HCEC 1CT (cell line): ENCODE results near the gene CHST8.
"Not testable (repeated sequence)": the region's sequence is repeated elsewhere in the genome, so short reads cannot be mapped to it uniquely, and the experiment has no call there.

Experiments used
- DNase-seq: peaks from one replicate; pipeline ENCODE4 v3.0.0-alpha.2; 2017

CHST8 gene

DNA sequence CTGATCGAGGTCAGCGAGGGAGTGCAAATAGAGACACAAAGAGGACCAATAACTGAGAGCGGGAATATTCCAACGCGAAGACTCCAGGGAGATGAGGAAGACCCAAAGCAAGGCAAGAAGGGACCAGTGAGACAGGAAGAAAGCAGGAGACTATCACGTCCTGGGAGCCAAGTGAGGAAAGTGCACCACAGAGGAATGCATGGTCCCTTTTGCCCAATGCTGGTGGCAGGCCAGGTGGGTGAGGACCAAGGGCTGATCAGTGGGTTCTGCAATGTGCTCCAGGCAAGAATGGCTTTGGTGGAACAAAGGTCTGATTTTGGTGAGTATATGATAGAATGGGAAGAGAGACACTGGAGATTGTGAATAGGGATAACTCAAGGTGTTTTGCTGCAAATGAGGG lies 25.4 kb downstream of the CHST8 start:
- no peak for DNase-seq

DNA sequence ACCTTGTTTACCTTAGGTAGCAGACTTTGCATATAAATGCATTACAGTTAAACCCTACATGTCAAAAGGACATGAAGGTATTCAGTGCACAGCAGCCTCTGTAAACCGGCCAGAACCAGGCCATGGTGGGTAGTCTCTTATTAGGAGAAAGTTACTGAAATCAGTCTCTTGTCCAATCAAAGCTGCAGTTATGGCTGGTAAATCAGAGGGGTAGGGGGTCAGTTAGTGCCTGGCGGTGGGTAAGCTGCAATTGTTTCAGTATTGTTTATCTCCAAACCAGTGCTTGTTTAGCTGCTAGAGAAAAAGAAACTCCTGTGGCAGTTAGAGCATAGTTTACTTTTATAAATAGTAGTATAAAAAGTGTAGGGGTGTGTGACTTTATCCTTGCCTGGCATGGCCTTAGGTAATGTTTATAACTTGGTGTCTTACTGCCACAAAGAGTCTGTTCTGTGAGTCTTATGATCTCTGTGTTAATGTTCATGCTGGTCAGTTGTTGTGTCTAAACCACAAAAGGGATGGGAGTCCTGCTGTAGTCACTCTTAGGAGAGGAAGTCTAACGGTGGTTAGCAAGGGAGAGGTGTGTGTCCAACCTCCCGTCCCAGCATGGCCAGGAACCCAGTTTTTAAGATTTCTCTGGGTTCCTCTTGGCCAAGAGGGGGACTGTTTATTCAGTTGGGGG lies 28.0 kb downstream of the CHST8 start:
- DNase-seq = no peak

DNA sequence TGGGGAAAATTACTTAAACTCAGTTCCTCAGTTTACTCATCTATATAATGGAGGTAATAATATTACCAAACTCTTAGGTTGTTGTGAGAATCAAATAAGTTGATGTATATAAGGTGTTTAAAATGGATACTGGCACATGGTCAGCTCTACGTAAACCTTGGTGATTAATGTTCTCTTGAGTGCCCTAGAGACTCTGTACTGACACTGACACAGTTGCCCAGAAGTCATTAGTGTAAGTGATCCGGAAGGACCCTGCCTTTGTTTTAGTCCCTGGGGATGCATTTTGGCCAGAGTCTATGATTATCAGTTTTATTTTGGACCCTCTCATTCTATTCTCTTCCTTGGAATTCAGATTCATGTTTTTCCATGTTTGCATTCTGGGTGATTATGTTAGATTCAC lies 31.9 kb downstream of the CHST8 start:
- no peak for DNase-seq

DNA sequence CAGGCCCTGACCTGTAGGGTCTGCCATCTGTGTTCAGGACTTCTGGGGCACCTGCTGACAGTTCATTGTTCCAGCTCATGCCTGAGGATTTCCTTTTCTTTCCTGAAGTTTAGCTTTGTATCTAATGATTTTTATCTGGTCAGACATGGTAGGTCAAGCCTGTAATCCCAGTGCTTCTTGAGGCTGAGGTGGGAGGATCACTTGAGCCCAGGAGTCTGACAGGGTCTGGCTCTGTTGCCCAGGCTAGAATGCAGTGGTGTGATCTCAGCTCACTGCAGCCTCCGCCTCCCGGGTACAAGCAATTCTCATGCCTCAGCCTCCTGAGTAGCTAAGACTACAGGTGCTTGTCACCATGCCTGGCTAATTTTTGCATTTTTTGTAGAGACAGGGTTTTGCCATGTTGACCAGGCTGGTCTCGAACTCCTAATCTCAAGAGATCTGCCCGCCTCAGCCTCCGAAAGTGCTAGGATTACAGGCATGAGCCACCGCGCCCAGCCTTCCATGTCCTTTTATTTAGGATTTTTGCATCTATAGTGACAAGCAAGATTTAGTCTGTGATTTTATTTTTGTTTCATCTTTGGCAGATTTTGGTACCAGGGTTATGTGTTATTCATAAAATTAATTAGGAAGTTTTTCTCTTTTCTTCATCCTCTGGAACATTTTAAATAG lies 33.2 kb downstream of the CHST8 start:
- DNase-seq = no peak

DNA sequence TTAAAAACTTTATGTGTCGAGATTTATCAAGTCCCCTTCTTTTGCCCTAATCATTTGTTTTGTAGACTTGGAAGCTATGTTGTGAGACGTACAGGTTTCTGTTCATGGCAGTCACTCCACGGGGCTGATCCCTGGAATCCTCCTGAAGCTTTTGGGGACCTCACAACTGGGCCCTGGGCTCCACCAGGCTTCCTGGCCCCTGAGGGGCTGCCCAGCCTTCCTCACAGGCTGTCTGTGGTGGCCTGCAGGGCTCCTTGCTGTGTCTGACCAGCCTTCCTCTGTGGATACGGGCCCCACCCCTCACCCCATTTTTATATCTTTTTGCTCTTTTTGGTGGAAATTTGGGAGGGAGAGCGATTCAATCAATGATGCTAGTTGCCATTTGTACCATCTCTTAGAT lies 38.1 kb downstream of the CHST8 start:
- no peak for DNase-seq

DNA sequence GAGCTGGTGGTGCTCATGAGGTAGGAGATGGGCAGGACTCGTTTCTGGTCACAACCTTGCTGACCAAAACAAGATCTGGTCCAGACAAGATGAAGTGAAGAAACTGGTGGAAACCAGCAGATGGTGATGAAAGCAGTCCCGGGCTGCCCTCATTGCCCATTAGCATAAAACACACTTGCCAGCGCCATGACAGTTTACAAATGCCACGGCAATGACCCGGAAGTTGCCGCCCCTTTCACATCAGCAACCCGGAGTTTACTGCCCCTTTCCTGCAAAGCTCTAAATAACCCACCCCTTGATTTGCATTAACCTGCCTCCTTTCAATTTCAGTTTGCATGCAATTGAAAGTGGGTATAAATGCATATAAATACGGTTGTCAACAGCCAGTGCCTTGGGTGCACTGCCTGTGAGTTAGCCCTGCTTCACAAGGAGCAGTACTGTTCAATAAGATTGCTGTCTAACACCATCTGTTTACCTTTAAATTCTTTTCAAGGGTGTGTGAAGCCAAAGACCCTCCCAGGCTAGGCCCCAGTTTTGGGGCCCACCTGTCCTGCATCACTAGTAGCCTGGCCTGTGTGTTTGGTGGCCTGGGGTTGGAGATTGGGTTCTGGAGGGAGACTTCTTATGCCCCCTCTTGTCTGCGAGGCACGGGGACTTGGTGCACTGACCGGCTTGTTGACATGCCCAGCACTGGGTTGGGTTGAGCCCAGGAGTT lies 38.8 kb downstream of the CHST8 start:
- no peak for DNase-seq

DNA sequence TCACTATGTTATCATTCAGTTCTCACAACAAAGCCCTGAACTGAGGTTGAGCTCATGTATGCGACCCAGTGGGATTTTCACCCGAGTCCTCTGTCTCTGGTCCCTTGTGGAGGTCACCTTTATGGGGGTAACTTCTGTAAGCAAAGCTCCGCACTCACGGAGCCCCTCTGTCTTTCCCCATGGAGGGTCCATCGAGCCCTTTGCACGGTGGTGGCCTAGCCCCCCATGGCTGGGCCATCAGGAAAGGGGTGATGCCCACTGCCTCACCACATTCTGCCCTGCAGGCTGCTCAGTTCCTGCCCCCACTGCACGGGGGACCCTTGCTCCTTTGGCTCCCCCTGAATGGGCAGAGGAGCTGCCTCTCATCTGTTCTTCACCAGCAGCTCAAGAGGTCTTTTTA lies 39.6 kb downstream of the CHST8 start:
- no peak for DNase-seq

DNA sequence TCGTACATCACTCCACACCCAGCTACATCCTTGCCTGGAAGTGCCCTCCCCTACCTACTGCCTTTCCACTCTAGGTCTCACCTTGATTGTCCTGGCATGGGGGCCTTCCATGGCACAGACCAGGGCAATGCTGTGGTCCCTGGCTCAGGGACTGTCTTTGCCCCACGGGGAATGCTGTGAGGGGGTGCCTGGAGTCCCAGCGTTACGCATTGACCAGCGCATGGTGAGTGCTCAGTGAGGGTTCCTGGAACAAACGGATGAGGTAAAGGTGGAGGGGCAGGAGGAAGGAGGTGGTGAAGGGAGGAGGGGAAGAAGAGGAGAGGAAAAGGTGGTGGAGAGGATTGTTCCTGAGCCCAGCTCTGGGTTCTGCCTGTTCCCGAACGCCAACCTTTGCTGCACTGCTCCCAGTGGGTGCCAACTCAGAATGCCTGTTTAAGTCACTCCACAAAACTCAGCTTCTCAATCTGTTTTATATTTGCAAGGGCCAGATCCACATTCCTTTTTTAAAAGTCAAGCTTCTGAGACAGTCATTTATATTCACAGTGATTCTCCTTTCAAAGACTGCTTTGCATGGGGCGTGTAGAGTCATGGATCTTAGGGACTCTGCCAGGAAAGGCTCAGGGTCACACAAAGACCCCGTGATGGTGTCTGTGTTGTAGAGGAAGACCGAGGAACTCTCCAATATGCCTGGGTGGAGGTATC lies 40.8 kb downstream of the CHST8 start:
- DNase-seq = no peak

DNA sequence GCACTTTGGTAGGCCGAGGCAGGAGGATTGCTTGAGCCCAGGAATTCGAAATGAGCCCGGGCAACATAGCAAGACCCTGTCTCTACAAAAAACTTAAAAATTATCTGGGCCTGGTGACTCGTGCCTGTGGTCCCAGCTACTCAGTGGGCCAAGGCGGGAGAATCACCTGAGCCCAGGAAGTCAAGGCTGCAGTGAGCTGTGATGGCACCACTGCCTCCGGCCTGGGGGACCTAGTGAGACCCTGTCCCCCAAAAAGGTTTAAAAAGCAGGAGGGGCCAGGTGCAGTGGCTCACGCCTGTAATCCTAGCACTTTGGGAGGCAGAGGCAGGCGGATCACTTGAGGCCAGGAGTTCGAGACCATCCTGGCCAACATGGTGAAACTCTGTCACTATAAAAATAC lies 41.6 kb downstream of the CHST8 start:
- DNase-seq = not testable (repeated sequence)

DNA sequence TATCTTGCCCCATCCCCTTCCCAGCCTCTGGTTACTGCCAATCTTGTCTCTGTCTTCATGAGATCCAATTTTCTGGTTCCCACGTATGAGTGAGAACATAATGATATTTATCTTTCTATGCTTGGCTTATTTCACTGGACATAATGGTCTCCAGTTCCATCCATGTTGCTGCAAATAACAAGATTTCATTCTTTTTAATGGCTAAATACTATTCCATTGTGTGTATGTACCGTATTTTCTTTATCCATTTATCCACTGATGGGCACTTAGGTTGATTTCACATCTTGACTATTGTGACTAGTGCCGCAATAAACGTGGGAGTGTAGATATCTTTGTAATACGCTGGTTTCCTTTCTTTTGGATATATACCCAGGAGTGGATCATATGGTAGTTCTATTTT lies 43.0 kb downstream of the CHST8 start:
- no peak for DNase-seq

DNA sequence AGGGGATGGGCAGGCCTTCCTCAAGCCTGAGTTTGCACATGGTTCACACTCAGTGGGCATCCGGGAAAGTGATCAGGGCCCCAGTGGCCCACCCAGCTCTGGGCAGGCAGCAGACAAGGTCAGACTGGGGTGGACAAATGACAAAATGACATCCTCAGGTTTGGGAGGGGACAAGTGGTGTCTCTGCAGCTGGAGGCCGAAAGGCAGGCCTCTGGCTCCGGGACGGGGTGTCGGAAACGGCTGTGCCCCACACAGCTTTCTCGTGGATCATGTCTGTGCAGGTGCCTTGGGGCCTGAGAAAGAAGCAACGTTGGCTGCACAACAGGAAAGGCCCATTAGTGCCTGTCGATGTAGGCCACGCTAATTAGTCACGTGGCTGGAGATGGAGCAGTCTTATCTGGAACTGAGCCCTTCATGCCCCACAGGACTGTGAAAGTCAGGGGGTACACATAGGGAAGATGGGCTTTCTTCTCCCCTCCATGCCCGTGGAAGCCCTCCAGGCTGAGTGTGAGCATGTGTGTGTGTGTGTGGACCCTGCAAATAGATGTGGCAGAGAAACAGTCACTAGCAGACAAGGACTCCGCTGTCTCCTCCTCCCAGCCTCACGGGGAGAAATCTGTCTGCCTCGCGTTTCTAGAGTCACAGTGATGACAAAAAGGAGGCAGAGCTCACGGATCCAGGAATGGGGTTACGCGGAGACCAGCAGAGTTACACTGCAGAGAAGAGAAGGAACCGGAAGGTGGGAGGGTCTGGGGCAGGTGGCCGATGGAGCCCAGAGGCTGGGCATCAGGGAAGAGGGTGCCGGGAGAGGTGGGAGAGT lies 44.2 kb downstream of the CHST8 start:
- DNase-seq = no peak

DNA sequence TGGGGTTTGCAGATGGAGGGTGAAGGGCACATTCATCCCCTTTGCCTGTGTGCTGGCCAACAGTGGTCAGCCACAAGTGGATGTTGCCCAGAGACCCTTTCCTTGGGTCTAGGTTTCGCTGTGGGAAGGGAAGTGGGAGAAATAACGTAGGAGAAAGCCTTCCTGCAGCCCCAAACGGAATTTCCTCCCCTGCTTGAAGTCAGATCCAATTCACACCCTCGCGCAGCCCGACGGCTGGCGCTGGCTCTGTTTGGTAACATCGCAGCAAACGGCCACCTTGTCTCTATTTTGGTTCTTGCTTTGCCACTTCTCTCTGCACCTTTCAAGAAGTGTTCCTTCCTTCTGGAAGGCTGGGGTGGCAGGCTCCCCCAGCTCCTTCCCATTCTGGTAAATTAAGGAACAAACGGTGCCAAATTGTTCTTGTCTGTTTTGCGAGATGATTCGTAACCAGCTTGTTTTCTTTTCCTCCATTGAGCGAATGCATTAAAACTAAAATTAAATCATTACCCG lies 45.4 kb downstream of the CHST8 start:
- DNase-seq = no peak

DNA sequence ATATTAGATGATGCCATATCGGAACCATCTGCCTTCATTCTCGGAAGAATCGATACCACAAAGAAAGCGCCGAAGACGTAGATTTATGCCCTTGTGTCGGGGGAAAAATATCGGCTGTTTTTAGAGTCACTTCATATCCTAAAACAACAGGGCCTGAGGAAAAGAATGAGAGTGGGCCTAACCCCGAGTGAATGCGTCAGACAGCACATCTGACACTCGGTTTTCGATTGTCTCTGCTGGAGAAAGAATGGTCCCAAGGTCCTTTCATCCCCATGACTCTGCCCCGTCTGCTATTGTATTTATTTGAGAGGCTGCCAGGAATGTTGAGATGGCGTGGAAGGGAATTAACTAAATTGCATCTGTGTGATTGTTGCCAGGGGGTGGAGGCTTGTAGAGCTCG lies 46.1 kb downstream of the CHST8 start:
- no peak for DNase-seq

DNA sequence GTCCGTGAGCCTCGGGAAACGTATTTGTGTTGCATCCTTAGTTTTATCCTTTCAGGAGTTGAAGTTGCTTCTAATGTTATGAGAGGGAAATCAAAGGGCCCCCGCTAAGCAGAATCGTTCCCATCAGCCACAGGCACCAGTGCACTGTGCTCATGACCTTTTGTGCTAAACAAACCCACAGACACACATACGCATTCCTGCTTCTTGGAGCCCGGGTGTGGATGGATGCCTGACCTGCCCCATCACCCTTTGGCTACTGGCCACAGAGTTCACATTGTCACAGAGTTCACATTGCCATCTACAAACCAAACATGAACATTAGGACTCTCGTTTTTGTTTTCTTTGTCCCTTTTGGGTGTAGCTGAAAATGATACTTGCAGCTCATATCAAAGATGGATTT lies 47.2 kb downstream of the CHST8 start:
- DNase-seq = no peak

DNA sequence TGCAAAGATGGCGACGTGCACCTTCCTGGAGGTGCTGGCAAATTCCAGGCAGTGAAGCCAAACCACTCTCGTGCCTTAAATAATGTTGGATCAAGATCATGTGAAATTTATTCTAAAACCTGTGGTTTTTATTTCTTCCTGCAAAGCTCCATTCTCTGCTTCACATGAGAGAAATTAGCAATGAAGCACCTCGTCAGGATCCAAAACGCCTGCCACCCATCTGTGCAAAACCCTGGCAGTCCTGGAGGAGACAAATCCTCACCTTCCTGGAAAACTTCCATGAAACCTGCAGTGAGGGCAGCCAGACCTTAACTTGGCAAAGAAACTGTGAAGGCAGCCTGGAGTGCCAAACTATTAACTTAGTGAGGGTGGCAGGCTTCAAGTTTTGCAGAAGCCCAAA lies 47.6 kb downstream of the CHST8 start:
- DNase-seq = no peak

DNA sequence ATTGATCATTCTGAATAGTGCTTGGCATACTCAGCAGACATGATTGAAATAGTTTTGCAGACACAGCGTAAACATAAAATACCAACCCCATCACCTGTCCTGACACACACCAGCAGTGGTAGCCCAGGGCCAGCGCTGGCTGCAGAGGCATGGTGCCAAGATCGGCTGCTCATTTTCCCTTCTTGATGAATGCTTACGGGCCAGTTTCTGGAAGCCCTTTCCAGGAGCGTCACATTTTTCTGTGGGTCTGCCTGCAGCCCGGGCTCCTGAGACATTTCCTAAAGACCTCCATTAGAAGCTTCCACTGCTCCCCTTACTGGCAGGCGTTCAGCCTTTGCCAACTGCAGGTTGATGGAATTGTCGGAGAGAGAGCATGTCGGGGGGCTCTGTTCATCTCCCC lies 48.6 kb downstream of the CHST8 start:
- DNase-seq = no peak

DNA sequence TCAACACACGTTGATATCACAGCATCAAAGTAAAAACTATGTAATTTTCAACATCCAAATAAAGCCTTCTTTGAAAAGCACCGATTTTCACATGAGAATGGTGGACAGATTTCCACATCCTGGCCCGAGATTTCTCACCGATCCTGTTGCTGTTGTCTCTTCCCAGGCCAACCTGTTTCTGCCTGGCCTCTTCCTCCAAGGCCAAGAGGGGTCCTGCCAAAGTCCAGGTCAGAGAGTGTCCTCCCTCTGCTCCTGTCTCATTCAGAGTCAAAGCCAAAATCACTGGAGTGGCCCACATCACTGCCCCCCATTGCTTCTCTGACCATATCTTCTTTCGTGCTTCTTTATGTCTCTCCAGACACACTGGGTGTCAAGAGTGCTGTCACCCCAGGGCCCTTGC lies 49.5 kb downstream of the CHST8 start:
- DNase-seq = no peak

DNA sequence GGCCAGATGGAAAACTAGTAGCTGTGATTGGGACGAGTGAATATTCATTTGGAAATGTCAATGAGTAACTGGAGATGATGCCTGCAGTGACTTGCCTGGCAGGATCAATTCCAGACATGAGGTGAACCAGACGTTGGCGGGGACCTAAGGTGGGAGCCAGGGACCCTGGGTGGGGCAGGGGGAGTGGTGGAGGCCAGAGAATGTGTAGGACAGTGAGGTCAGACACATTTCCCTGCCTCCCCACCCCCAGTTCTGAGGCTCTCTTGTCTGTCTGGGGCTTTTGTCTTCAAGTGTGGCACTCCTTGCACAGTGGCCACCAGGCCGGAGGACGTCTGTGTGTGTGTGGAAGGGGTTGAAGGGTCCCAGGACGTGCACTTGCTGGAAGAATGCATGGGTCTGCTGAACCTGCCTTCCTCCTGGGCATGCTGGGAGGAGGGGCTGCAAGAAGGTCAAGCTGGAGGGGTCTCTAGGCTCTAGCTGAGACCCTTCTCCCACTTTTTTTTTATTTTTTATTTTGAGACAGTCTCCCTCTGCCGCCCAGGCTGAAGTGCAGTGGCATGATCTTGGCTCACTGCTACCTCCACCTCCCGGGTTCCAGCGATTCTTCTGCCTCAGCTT lies 51.6 kb downstream of the CHST8 start:
- no peak for DNase-seq

DNA sequence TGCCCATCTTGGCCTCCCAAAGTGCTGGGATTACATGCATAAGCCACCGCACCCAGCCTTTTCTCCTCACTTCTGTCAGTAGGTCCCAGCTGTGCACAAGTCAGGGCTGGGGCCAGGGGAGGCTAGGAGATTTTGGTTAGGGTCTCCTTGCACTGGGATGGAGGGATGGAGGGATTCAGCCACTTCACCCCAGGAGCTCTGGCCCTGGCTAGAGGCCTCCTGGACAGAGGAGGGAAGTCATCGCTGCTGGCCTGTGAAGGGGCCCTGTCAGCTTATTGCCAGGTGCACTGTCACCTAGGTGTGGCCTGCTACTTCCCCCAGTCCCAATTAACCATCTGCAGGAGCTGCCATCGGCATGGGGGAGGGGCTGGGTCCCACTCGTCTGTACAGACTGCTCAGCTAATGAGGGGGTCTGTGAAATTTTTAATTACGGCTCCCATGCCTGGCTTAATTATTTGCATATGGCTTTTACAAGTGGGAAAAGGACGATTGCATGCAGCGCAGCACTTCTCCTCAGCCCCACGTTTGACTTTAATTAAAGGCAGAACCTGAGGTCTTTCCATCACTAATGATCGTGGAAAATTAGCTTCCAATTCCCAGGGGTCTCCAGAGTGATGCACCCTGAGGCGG lies 52.4 kb downstream of the CHST8 start:
- DNase-seq = no peak

DNA sequence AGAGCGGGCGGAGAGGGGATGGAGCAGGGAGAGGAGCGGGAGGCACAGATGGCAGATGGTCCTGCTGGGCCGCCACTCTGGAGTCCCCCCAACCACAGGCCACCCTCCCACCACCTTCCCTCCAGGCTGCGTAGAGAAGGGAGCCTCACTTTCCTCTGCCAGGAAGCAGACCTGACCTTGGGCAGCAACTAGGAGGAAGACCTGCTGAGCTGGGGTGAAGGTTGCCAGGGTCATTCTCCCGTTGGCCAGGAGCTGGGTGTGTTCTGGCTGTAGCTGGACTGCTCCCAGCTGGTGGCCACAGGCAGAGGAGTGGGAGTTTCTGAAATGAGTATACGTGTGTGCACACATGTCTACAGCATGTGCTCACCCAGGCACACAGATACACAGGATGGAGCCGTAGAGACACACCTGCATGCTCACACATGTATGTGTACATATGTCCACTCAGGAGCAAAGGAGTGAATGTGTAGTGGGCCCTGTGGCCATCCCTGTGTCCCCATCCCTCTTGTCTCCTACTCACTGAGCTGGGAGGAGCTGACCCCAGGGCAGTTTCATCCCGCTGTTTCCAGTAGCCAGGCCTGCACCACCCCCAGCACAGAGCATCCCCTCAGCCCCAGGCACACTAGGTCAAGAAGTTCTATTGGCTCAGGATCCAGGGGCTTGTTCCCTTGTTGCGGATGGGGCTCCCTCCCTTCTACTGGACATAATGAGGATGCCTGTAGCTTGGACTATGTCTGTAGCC lies 53.0 kb downstream of the CHST8 start:
- no peak for DNase-seq
